Measurements from ENCODE around the gene SCAF1.

- TF ChIP-seq ZBTB21 (CRISPR knock-in tag; IDR thresholded peaks at IDR 0.05; ENCODE audit: borderline replicate concordance) (no peak), CTCF (IDR thresholded peaks at IDR 0.05) (no peak), CBFB (CRISPR knock-in tag; IDR thresholded peaks at IDR 0.05; ENCODE audit: low read depth) (no peak), ATF6 (CRISPR knock-in tag; IDR thresholded peaks at IDR 0.05) (no peak), ATF2 (CRISPR knock-in tag; IDR thresholded peaks at IDR 0.05; ENCODE audit: borderline replicate concordance, low read depth) (no peak), STAT6 (CRISPR knock-in tag; conservative IDR thresholded peaks at IDR 0.05; ENCODE audit: low read depth) (no peak), MLX (CRISPR knock-in tag; IDR thresholded peaks at IDR 0.05) (no peak), NR3C1 (CRISPR knock-in tag; conservative IDR thresholded peaks at IDR 0.05; ENCODE audit: low read depth) (no peak)
These were observed 39.2 kb upstream of the SCAF1 start for GRCh38 chr19:49602806-49603205.
